GM21619 (cell line): ENCODE data around the gene PSTPIP2.
A peak's percentile ranks its signal among the peaks of the same experiment; 100 is the strongest.
"Not testable (repeated sequence)": the region's sequence is repeated elsewhere in the genome, so short reads cannot be mapped to it uniquely, and the experiment has no call there.

Experiments
- ATAC-seq: cut with Tn5 transposase; IDR thresholded peaks from one replicate; pipeline ENCODE4 v1.9.1; 2021; ENCODE audit not compliant: unreplicated experiment

PSTPIP2 gene

DNA sequence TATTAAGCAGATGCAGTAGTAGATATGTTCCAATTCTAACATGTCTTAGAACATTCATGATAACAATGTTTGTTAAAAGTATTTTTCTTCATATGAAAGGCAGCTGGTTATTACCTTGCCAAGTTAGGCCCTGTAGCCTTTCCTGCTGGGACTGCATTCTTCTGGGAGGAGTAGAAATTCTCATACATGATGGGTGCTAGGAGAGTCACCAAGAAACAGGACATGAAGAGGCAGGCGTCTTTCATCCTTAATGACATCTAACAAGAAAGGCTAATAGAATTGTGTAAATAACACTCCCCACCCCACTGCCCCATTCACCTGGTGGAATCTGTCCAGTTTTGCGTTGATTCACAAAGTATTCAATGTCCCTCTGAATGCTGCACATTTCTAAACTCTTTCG is 80.3 kb downstream of the PSTPIP2 start:
- no peak for ATAC-seq

DNA sequence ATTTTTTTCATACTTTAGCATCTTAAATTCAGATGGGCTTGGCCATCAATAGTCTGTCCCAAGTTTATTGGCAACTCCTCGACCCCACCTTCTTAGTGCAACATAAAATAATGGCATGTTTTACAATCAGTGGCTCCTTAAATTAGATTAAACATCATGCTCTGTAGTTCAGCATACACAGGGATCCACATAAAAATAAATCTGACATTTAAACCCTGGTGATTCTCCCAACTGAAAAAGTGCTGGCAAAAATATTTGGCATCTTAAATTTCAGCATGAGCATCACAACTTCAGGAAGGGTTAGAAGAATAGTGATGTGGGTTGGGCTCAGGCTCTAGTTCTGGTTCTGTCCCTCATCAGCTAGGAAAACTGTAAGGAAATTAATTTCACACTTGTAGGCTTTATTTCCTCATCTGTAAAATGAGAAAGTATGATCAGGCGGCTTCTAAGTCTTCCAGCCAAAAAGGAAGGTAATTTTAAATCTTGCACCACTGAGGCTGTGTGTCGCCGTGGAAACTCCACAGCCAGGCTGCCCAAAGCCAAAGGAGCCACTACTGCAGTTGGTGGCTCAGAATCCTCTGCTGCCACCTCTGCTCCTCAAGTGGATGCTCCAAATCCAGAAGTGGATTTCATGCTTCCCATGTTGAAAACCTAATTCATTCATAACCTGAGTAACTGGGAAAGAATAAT is 87.4 kb downstream of the PSTPIP2 start:
- ATAC-seq, result no peak

DNA sequence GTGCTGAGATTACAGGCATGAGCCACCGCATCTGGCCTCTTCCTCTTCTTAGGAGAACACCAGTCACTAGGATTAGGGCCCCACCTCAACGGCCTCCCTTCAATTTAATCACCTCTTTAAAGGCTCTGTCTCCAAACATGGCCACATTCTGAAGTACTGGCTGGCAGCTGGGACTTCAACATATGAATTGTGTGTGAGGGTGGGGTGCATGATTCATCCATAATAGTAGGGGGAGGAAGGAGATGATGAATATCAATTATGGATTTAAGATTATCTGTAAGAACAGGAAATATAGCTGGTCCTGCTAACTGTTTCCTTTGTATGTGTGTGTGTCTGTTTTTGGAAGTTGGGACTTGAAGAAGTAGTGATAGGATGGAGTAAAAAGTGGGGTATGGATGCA is 90.2 kb downstream of the PSTPIP2 start:
- no peak for ATAC-seq

DNA sequence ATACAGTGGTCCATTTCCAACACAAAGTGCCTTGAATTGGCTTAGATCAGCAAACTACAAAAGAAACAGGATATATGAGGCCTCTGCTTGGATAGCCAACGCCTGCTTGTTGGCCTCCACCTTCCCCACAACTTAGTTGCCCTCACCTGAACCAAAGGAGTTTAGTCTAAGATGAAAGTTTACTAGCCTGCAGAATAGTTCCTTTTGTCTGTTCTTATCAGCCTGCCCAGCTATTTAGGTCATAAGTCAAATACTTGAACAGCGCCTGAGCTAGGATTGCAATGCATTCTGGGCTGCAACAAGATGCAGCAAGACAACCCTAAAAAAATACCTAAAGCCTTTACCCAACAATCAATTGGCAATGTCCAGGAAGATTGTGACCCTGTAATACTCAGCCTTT is 91.8 kb downstream of the PSTPIP2 start:
- no peak for ATAC-seq

DNA sequence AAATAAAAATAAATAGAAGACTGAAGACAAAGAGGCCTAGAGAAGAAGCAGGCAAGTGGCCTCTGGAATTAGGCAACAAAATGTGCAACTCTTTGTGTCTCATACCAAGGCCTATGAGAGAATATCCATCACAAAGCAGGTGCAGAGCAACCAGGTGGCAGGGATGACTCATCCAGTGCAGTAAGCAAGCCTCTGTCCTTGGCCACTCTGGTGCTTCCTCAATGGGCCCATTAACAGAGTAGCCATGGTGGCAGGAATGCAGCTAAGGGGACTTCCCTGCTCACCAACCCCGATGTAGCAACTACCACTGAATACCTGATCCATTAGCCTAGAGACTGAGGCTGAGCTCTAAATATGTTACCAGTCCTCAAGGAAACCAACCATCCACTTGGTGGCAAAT is 94.0 kb downstream of the PSTPIP2 start:
- ATAC-seq, result no peak

DNA sequence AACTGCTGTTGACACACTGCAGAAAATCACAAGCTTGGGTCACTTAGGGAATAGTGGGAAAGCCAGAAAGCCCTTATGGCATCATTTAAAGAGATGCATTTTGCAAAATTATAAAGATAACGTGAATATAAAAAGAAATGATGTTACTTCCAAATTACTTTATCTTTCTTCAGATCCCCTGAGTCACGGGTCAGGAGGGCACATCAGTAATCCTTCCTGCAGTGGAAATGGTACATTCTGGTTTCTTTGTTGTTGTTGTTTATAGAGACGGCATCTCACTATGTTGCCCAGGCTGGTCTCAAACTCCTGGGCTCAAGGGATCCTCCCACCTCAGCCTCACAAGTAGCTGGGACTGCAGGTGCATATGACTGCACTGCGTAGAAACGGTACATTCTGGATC is 95.1 kb downstream of the PSTPIP2 start:
- ATAC-seq, result no peak

DNA sequence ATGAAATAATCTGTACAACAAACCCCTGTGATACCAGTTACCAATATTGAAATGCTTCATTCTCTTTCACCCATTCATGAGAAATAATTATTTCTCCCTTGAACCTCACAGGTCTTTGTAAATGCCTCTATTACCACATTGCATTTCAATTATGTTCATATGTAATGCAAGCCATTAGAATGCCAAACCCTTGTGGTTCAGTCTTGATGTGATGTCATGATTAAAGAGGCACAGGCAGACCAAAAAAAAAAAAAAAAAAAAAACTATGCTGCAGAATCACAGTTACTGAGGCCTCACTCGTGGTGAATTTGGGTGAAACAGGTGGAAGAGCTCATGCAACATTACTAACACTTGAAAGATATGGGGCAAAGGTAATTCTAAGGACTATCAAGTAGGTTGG is 95.5 kb downstream of the PSTPIP2 start:
- no peak for ATAC-seq

DNA sequence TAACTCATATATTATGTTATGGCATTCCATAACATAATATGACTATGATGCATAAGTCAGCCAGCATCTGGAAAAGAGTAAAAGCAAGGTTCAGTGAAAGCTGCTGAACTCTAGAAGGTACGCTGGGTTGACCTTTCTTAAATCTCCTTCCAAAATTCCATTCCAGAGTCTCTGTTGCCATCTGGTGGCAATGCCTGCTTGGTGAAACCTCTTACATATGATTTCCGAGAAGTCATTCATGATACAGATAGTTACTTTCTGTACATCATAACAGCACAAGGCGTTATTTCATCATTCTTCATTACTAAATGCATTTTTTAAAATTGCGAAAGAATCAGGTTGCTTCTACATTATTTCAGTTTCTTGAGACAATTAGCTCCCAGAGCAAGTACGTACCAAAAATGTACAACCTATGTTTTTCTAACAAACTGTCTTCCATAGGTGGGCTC is 97.9 kb downstream of the PSTPIP2 start:
- ATAC-seq, result no peak

DNA sequence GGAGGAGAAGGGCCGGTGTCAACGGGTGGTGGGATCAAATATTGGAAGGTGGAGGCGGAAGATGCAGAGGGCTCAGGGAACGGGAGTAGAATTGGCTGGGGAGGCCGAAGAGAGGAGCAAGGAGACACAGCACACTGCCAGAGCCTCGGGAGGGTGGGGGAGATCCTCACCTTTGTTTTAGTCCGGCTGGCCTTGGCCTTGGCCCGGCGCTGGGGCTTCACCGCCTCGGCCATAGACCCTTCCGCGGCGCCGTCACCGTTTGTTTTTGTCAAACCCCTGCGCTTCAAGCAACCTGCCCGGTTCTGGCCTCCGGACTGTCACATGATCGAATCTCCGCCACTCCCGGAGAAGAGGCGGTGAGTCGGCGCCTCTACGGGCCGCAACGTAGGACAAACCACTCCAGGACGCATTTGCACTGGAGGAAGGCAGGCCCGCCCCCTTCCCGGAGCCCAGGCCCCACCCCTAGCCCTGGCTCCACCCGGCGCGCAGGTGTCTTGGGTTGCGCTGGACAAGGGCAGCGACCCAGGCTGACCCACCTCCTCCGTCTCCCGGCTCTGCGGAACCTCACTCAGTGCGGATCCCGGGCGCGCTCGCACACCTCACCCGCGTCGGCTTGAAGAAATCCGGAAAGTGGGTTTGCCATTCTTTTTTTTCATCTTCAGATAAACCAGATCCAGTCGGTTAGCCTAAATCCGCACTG is 104.9 kb downstream of the PSTPIP2 start, which contains the start of gene EPG5:
Gene EPG5 (minus strand): TSS at position 323 of the 700 bp plus-strand sequence. CDS start 90 bp downstream, at position 233.
- ATAC-seq, result peak; percentile 96

DNA sequence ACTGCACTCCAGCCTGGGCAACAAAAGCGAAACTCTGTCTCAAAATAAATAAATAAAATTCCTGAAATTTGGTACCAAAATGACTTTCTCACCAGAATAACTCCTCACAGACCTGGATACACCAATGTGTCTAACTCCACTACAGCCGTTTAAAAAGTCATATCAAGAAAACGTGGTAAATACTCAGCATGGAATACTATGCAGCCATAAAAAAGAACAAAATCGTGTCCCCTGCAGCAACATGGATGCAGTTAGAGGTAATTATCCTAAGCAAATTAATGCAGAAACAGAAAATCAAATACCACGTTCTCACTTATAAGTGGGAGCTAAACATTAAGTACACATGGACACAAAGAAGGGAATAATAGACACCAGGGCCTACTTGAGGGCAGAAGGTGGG is 107.1 kb downstream of the PSTPIP2 start:
- not testable (repeated sequence) for ATAC-seq

DNA sequence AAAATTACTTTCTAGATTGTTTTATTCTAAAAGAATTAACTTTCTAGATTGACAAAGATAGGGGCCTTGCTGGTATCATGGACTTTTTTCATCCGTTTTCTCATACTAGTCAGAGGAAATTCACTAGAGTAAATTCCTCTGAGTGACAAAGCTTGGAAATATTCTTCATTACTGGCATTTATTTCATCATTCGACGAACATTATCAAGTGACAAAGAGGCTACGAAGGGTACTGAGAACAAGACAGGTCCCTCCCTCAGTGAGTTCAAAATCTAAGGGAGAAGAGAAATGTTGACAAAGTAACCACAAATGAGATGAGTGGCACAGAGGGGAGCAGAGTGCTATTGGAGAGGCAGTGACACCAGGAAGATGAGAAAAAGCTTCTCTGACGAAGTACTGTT is 109.2 kb downstream of the PSTPIP2 start:
- ATAC-seq, result no peak

DNA sequence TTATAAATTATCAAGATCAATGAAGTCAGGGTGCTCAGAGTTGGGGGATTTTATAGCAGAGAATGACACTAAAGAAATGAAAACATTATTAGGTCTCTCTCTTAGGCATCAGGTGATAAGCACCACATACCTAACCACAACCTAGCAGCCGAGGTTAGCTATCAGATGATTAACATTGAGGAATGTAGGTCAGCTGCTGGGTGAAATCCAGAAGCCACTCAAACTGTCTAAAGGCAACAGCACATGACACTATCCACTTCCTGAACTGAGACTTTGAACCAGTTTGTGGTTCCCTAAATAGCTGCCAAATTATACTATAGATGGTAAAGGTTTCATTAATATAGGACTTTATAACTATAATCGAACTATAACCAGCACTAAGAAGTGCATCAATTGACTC is 109.6 kb downstream of the PSTPIP2 start:
- ATAC-seq, result no peak

DNA sequence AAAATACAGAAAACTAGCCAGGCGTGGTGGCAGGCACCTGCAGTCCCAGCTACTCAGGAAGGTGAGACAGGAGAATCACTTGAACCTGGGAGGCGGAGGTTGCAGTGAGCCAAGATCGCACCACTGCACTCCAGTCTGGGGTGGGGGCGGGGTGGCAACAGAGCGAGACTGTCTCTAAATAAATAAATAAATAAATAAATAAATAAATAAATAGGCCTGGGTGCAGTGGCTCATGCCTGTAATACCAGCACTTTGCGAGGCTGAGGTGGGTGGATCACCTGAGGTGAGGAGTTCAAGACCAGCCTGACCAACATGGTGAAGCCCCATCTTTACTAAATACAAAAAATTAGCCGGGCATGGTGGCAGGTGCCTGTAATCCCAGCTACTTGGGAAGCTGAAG is 112.6 kb downstream of the PSTPIP2 start:
- not testable (repeated sequence) for ATAC-seq

DNA sequence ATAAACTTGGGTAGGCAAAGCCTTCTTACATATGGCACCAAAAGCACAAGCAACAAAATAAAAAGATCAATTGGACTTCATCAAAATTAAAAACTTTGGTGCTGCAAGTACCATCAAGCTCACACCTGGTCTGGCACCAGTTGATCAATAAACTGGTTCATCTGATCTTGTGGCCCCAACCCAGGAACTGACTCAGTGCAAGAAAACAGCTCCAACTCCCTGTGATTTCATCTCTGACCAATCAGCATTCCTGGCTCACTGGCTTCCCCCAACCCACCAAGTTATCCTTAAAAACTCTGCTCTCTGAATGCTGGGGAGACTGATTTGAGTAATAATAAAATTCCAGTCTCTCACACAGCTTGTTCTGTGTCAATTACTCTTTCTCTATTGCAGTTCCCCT is 113.3 kb downstream of the PSTPIP2 start:
- ATAC-seq, result no peak

DNA sequence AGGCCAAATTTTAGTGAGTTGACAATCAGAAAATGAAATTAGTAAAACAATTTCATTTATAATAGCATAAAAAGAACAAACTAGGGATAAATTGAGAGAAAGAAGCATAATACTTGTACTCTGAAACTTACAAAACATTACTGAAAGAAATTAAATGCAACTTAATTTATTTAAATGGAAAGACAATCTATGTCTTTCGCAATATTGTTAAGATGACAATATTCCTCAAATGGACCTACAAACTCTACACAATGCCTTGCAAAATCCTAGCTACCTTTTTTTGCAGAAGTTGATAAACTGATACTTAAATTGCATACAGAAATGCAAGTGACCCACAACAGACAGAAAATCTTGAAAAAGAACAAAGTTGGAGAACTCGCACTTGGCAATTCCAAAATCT is 114.0 kb downstream of the PSTPIP2 start:
- ATAC-seq, result no peak

DNA sequence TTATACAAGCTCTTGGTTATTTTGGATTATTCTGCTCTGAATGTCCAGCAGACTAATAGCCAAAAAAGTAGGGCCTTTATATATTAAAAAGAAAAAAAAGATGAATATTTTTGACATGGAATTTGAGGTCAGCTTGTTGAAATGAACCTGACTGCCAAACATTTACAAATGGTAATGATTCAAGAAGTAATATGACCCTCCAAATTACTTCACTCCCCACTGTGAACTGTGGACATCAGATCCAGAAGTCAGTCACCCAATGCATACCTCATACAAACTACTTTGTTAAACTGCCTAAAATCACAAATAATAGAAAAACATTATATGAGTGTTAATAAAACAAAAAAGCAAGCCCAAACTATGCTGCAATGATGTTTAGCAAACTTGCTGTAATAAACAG is 115.0 kb downstream of the PSTPIP2 start:
- ATAC-seq, result no peak

DNA sequence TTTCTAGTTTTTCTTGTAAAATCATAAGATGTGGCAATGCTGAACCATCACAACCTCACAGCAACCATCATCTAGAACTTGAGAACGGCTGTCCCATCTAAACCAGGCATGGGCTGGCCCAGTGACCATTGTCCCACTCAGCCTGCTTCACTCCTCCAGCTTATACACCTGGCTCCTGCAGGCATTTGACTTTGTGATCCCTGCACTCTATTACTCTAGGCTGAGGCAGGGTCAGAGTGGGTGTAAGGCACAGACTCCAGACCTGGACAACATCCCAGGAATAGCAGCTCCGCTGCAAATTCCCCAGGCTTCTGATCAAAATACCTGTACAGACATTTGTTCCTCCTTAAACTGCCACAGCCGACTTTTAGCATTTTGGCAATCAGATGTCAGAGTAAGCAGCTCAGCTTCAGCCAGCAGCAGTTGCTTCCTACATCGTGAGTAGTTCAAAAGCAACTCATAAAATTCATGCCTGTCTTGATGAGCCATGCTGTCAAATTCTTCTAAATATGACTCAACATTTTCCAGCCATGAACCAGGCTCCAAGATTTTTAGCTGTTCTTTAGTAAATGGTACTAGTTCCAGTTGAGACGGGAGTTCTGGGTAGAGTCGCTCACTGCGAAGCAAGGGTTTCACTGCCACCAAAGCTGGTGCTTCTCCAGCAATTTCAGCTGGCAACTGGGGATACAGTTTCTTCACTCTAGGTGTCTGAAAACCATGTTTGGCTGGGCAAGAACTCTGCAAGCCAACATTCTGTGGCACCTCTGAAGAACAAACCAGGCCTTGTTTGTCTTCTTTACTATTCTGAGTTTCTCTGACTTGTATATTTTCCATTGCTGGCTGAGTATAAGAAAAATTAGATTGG is 117.8 kb downstream of the PSTPIP2 start:
- ATAC-seq, result no peak

DNA sequence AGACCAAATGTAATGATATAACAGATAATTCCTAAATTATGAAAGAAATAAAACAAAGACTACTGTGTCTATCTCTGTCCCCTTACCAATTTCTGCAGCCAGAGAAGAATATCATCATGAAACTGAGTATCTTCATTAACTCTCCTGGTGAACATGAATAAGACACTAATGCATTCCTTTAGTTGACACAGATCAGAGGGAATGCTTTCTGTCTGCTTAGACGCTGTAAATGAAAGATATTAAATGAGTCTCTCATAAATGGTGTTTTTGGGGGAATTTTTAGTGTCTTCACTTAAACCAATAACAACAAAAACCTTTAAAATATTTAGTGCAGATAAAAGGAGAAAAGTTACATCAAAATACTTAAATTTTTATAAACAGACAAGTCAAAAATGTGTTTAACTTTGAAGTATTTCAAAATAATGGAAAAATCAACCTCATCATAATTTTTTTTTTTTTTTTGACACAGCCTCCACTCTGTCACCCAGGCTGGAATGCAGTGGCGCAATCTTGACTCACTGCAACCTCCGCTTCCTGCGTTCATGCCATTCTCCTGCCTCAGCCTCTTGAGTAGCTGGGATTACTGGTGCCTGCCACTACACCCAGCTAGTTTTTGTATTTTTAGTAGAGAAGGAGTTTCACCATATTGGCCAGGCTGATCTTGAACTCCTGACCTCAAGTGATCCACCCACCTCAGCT is 120.9 kb downstream of the PSTPIP2 start:
- ATAC-seq, result no peak

DNA sequence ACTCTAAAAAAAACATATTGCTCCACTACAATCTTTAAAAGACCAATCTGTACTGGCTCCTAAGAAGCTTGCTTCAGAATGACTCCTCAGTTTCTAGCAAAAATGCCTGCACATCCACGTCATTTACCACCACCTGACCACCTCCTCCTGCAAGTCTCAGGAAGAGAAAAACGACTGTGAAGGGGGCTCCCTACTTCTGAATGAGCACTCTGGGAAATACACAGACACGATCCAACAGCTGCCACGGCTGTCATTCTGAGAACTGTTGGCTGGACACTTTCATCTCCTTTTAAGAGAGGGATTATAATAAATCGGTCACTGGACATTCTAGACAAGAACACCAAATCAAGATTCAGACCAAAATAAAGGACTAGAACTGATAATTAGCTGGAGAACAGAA is 126.4 kb downstream of the PSTPIP2 start:
- no peak for ATAC-seq

DNA sequence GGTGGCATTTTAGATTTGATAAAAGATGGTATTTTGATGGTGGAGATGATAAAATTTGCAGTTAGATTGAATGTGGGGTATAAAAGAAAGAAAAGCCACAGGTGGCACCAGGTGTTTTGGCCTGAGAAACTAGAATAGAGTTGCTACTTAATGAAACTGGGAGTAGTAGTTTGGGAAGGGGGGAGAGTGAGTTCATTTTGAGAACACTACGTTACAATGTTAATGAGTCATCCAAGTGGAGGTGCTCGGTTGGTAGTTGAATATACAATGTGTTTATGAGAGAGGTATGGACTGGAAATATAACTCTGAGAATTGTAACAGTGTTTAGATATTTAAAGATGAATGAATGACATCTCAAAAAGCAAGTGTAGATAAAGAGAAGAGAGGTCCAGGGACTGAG is 131.3 kb downstream of the PSTPIP2 start:
- ATAC-seq, result no peak

DNA sequence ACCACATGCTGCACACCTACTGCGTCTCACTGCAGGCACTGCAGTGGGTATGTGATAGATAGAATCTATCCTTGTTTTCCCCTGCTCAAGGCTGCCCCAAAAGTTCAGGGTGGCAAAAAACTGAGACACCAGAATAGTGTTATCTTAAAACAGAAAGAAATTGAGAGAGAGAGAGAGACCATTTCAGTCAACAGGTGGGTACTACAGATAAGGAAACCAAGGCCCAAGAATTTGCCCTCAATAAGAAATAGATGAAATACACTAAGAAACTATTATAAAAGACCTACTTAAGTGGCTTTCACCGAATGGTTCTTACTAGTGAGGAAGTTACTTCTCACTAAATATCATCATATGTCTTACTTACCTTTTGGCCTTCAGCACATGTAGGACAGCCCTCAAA is 132.8 kb downstream of the PSTPIP2 start:
- no peak for ATAC-seq
